GM20000 (cell line): ENCODE results near the gene MCOLN1.

Source experiments
- DNase-seq: peaks from one replicate; pipeline ENCODE4 v3.0.0; 2012; ENCODE audit warnings: low spot score
- TF ChIP-seq, protein P1 (sequence below): IDR thresholded peaks from 2 replicates; pipeline ENCODE4 v1.5.1; 2012; ENCODE audit warnings: mild to moderate bottlenecking, control low read depth; ENCODE audit errors: extremely low read depth, missing control alignments

Gene MCOLN1

DNA sequence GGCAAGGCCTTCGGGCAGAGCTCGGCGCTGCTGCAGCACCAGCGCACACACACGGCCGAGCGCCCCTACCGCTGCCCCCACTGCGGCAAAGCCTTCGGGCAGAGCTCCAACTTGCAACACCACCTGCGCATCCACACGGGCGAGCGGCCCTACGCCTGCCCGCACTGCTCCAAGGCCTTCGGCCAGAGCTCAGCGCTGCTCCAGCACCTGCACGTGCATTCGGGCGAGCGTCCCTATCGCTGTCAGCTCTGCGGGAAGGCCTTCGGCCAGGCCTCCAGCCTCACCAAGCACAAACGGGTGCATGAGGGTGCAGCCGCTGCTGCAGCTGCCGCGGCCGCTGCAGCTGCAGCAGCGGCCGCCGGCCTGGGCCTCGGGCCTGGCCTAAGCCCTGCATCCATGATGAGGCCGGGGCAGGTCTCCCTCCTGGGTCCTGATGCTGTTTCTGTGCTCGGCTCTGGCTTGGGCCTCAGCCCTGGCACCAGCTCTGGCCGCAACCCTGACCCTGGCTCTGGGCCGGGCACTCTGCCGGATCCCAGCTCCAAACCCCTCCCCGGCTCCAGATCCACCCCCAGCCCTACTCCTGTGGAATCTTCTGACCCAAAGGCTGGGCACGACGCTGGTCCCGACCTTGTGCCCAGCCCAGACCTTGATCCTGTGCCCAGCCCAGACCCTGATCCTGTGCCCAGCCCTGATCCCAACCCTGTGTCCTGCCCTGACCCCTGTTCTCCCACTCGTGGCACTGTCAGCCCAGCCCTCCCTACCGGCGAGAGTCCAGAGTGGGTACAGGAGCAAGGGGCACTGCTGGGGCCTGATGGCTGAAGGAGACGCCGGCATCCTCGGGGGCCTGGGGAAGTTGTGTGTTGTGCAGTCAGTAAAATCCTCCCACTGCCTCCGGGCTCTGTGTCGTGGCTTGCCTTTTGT is 2.0 kb upstream of the MCOLN1 start:
- DNase-seq = no peak
- TF ChIP-seq, protein P1, sequence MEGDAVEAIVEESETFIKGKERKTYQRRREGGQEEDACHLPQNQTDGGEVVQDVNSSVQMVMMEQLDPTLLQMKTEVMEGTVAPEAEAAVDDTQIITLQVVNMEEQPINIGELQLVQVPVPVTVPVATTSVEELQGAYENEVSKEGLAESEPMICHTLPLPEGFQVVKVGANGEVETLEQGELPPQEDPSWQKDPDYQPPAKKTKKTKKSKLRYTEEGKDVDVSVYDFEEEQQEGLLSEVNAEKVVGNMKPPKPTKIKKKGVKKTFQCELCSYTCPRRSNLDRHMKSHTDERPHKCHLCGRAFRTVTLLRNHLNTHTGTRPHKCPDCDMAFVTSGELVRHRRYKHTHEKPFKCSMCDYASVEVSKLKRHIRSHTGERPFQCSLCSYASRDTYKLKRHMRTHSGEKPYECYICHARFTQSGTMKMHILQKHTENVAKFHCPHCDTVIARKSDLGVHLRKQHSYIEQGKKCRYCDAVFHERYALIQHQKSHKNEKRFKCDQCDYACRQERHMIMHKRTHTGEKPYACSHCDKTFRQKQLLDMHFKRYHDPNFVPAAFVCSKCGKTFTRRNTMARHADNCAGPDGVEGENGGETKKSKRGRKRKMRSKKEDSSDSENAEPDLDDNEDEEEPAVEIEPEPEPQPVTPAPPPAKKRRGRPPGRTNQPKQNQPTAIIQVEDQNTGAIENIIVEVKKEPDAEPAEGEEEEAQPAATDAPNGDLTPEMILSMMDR = no peak

DNA sequence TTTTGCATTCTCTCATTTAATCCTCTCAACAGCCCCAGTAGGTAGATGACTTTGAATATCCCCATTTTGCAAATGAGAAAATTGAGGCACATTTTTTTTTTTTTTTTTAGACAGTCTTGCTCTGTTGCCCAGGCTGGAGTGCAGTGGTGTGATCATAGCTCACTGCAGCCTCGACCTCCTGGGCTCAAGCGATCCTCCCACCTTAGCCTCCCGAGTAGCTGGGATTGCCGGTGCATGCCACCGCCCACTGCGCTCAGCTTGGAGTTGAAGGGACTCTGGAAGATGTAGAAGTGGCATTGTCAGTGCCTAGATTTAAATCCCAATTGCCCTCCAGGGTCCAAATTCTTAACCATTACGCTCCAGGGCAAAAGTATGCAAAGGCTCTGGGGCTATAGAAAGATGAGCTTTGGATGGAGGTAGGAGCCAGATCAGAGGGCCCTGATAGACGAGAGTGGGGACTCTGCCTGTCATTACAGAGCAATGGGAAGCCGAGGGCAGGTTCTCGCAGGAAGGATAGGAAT is 813 bp upstream of the MCOLN1 start:
- no peak for DNase-seq

GRCh38 chr19:7522923-7523667 is 671 bp downstream of the MCOLN1 start:
- TF ChIP-seq, protein P1 = no peak
- DNase-seq = no peak

More for the DNA sequence above, 813 bp upstream of the MCOLN1 start:
- TF ChIP-seq, protein P1 = no peak

DNA sequence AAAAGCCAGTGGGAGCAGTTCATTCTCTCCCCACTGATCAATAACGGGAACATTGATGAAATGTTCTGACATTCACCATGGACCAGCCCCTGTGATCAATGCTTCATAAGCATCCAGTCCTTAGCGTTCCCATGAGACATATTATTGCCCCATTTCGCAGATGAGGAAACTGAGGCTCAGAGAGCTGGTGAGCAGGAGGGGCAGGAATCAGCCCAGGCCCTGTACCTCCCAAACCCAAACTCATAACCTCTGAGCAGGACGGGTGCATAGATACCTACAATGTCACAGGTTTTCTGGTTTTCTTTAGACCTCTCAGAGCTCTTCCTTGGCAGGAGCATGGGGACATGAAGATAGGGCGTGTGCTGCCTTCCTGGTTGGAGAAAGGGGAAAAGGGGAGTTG is 2.1 kb downstream of the MCOLN1 start:
- DNase-seq = no peak
- TF ChIP-seq, protein P1 = no peak

DNA sequence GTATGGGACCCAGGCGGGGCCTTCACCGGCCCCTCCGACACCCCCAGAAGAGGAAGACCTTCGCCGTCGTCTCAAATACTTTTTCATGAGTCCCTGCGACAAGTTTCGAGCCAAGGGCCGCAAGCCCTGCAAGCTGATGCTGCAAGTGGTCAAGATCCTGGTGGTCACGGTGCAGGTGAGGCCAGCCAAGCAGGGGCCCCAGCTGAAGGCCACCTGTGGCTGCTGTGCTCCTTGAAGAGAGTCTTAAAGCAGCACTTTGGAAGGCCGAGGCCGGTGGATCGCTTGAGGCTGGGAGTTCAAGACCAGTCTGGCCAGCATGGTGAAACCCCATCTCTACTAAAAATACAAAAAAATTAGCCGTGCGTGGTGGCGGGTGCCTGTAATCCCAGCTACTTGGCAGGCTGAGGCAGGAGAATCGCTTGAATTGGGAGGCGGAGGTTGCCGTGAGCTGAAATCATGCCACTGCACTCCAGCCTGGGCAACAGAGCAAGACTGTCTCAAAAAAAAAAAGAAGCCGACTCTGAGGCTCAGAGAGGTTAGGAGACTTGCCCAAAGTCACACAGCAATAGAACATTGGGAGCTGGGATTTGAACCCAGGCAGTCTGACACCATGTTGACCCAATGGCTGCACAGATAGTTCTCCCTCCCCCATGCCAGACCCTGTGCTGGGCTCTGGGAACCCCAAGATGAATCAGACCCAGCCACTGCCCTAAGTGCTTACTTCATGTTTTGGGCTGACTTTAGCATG is 2.7 kb downstream of the MCOLN1 start:
- TF ChIP-seq, protein P1 = no peak
- no peak for DNase-seq

GRCh38 chr19:7526059-7526929 is 3.9 kb downstream of the MCOLN1 start:
- DNase-seq = no peak
- TF ChIP-seq, protein P1 = no peak
